Activated gamma-delta T cell treated with Interleukin-2 at 50 U/mL for 16 hours (primary cell): Measurements from ENCODE around the gene CHCHD10.

Experiments used
- DNase-seq: peaks from one replicate; pipeline ENCODE4 v3.0.0-alpha.2; 2020

Gene CHCHD10

GRCh38 chr22:23786752-23787599, 19.2 kb upstream of the CHCHD10 start, which contains the start of gene SMARCB1:
Gene SMARCB1 (plus strand): TSS chr22:23786966. CDS start chr22:23787170, 204 bp downstream.
- DNase-seq: peak; percentile 84

GRCh38 chr22:23786261-23786710, 18.5 kb upstream of the CHCHD10 start:
- DNase-seq: no peak

- DNase-seq: no peak
These were observed 16.5 kb upstream of the CHCHD10 start for GRCh38 chr22:23784215-23784732.

GRCh38 chr22:23783265-23784150, 15.7 kb upstream of the CHCHD10 start:
- no peak for DNase-seq

- DNase-seq: no peak
These were observed 14.9 kb upstream of the CHCHD10 start for GRCh38 chr22:23782703-23783102.

- DNase-seq: no peak
These were observed 14.5 kb upstream of the CHCHD10 start for GRCh38 chr22:23782252-23782651.

GRCh38 chr22:23781511-23782183, 13.9 kb upstream of the CHCHD10 start:
- no peak for DNase-seq

- DNase-seq: no peak
These were observed 13.3 kb upstream of the CHCHD10 start for GRCh38 chr22:23781065-23781464.

GRCh38 chr22:23780146-23780748, 12.5 kb upstream of the CHCHD10 start:
- DNase-seq: no peak

GRCh38 chr22:23779731-23780130, 12.0 kb upstream of the CHCHD10 start:
- DNase-seq: no peak

GRCh38 chr22:23779083-23779482, 11.3 kb upstream of the CHCHD10 start:
- no peak for DNase-seq

- DNase-seq: no peak
These were observed 10.8 kb upstream of the CHCHD10 start for GRCh38 chr22:23778577-23778900.

GRCh38 chr22:23777776-23778576, 10.2 kb upstream of the CHCHD10 start:
- DNase-seq: no peak

- DNase-seq: no peak
These were observed 8.1 kb upstream of the CHCHD10 start for GRCh38 chr22:23775779-23776375.

- DNase-seq: no peak
These were observed 7.2 kb upstream of the CHCHD10 start for GRCh38 chr22:23774922-23775436.

GRCh38 chr22:23774114-23774921, 6.5 kb upstream of the CHCHD10 start:
- DNase-seq: no peak

GRCh38 chr22:23773483-23774113, 5.8 kb upstream of the CHCHD10 start:
- DNase-seq: no peak

GRCh38 chr22:23772649-23773473, 5.1 kb upstream of the CHCHD10 start, which contains the start of gene MMP11:
Gene MMP11 (plus strand): TSS chr22:23772849. CDS start chr22:23772871, 22 bp downstream.
- peak; percentile 54 for DNase-seq

- DNase-seq: no peak
These were observed 4.5 kb upstream of the CHCHD10 start for GRCh38 chr22:23772315-23772648.
